Hematopoietic multipotent progenitor cell treated with erythropoietin and hydrocortisone succinate and interleukin-3 and kit ligand, for 15 days (in vitro differentiated cells): ENCODE results near the gene COPA.
A peak's percentile ranks its signal among the peaks of the same experiment; 100 is the strongest.

Experiments used
- DNase-seq: peaks from one replicate; pipeline ENCODE4 v3.0.0-alpha.2; 2015; ENCODE audit warnings: low spot score

COPA gene

GRCh38 chr1:160264795-160265307, 78.2 kb downstream of the COPA start:
- no peak for DNase-seq

- DNase-seq: peak; percentile 99
These were observed 80.9 kb downstream of the COPA start, which contains the start of gene DCAF8 for GRCh38 chr1:160261893-160262794. TSS of gene DCAF8 (minus strand) at chr1:160262549. CDS start at chr1:160244008, 18,541 bp downstream.

- DNase-seq: peak; percentile 78
These were observed 81.5 kb downstream of the COPA start for GRCh38 chr1:160261556-160261892.

- peak; percentile 59 for DNase-seq
These were observed 82.4 kb downstream of the COPA start for GRCh38 chr1:160260406-160261382.

GRCh38 chr1:160258177-160258798, 84.8 kb downstream of the COPA start:
- no peak for DNase-seq

- DNase-seq: no peak
These were observed 85.5 kb downstream of the COPA start for GRCh38 chr1:160257411-160258015.

GRCh38 chr1:160256396-160257046, 86.5 kb downstream of the COPA start:
- peak; percentile 92 for DNase-seq

- no peak for DNase-seq
These were observed 87.2 kb downstream of the COPA start for GRCh38 chr1:160255781-160256300.

GRCh38 chr1:160251687-160252526, 91.1 kb downstream of the COPA start:
- DNase-seq: peak; percentile 76

- no peak for DNase-seq
These were observed 92.0 kb downstream of the COPA start for GRCh38 chr1:160251011-160251410.

GRCh38 chr1:160247053-160247452, 96.0 kb downstream of the COPA start:
- no peak for DNase-seq

GRCh38 chr1:160245434-160245833, 97.6 kb downstream of the COPA start:
- DNase-seq: no peak

- DNase-seq: no peak
These were observed 98.8 kb downstream of the COPA start for GRCh38 chr1:160244209-160244608.

GRCh38 chr1:160243767-160244166, 99.3 kb downstream of the COPA start:
- no peak for DNase-seq

- DNase-seq: no peak
These were observed 103.3 kb downstream of the COPA start for GRCh38 chr1:160239582-160240299.
